ENCODE data around the gene EPB41L2. TPM values are rescaled to one million over a fixed set of nuclear protein-coding genes. Genes with fewer than 3 reads are reported as not detected.
A peak's percentile ranks its signal among the peaks of the same experiment; 100 is the strongest.

EPB41L2 gene
- total and polyA plus RNA-seq, 2 experiments from 2014 or later: 23.2 to 31.3 TPM

DNA sequence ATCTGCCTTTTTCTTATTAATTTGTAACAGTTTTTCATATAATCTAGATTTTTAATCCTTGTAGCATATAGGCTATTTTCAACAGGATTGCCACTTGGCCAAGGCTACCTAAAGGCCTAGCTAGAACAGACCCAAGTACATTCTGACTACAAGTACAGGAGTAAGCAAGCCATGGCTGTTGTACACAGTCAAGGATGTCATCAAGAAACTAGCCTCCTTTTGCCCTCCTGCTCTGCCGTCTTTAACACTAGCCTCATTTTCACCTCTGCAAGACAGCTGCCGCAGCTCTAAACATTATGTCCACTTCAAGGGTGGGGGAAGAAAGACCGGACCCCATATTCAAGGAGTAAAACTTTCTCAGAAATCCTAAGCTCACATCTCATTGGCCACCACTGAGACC is 45.1 kb downstream of the EPB41L2 start:
- Histone ChIP-seq H3K4me2 (ENCODE audit: unreplicated experiment) (no peak overlapping the region), H3K27ac (no peak overlapping the region), H4K20me1 (ENCODE audit: insufficient read depth) (no peaks in the 10 kb centered on the region), H3K9me3 (ENCODE audit: low read depth) (no peaks in the 10 kb centered on the region), H3K36me3 (ENCODE audit: low read depth) (no peaks in the 10 kb centered on the region), H2AFZ (no peak overlapping the region), H3K79me2 (ENCODE audit: insufficient read depth) (peaks cover 51% of the 10 kb centered on the region), H3K4me1 (ENCODE audit: insufficient read depth) (peaks cover 36% of the 10 kb centered on the region), H3F3A (ENCODE audit: insufficient read depth) (peaks cover 27% of the 10 kb centered on the region), H3K4me3 (no peak overlapping the region), H3K9ac (no peak overlapping the region), H3K9me2 (ENCODE audit: insufficient read depth) (no peaks in the 10 kb centered on the region), H3K27me3 (replicated peaks; ENCODE audit: insufficient read depth) (no peaks in the 10 kb centered on the region)
- no peak for DNase-seq
- WGBS, 2 experiments (ENCODE audit: low coverage in 1 of 2, low lambda C conversion rate in 2 of 2, missing lambda C conversion rate in 2 of 2): 96 to 99% methylated on average over 3 of the region's 3 CpGs
- TF ChIP-seq EZH2 (IDR thresholded peaks at IDR 0.05; ENCODE audit: insufficient read depth, poor library complexity, severe bottlenecking): no peak
- in situ Hi-C loops (cut with MboI): no loop called here

DNA sequence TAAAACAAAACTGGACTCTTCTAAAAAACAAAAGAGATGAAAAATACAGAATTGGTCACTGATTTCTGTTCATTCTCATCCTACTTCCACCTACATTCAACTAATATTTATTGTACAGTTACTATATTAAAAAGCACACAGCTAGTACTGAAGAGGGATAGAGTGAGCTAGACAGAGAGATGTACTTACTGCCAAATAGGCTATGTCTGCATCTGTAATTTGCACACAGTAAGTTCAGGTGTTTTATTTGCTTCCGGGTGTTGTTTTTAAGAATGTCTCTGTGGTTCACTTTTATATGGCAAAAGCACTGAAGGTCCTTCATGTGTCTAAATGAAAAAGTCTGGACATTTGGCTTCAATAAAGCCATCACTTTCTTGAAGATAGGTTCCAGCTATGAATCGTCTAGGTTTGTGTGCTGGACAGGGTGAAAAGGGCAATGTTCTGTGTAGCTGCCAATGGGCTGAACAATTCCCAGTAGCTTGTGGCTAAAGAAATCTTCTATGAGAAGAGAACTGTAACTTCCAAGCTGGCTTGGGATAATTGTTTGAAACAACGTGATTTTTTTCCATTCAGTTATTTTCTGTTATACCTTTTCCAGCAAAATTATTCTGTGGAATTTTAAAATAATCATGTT is 47.3 kb downstream of the EPB41L2 start:
- H3K79me2 ChIP-seq (ENCODE audit: insufficient read depth): peaks cover 53% of the 10 kb centered on the region
- peaks cover 39% of the 10 kb centered on the region for H3K4me1 ChIP-seq (ENCODE audit: insufficient read depth)
- H3K36me3 ChIP-seq (ENCODE audit: low read depth): no peaks in the 10 kb centered on the region
- no peak overlapping the region for H2AFZ ChIP-seq
- 0 to 7% methylated on average over 3 of the region's 3 CpGs for whole genome bisulfite sequencing, 2 experiments (ENCODE audit: low coverage in 1 of 2, low lambda C conversion rate in 2 of 2, missing lambda C conversion rate in 2 of 2)
- H3K4me2 ChIP-seq (ENCODE audit: unreplicated experiment): peak overlapping the region; percentile 29
- no peaks in the 10 kb centered on the region for H4K20me1 ChIP-seq (ENCODE audit: insufficient read depth)
- H3K9me2 ChIP-seq (ENCODE audit: insufficient read depth): no peaks in the 10 kb centered on the region
- H3K4me3 ChIP-seq: 0 out of 2 replicates have a peak overlapping the region, but pooled peaks have one; percentile 22
- peak; percentile 70 for DNase-seq
- H3F3A ChIP-seq (ENCODE audit: insufficient read depth): peaks cover 27% of the 10 kb centered on the region
- H3K9me3 ChIP-seq (ENCODE audit: low read depth): no peaks in the 10 kb centered on the region
- no peak overlapping the region for H3K27ac ChIP-seq
- in situ Hi-C loops (cut with MboI): no loop called here
- TF ChIP-seq EZH2phosphoT487 (IDR thresholded peaks at IDR 0.05; ENCODE audit: insufficient read depth, low read depth) (no peak), EZH2 (IDR thresholded peaks at IDR 0.05; ENCODE audit: insufficient read depth, poor library complexity, severe bottlenecking) (no peak)
- H3K27me3 ChIP-seq (replicated peaks; ENCODE audit: insufficient read depth): no peaks in the 10 kb centered on the region
- no peak overlapping the region for H3K9ac ChIP-seq

DNA sequence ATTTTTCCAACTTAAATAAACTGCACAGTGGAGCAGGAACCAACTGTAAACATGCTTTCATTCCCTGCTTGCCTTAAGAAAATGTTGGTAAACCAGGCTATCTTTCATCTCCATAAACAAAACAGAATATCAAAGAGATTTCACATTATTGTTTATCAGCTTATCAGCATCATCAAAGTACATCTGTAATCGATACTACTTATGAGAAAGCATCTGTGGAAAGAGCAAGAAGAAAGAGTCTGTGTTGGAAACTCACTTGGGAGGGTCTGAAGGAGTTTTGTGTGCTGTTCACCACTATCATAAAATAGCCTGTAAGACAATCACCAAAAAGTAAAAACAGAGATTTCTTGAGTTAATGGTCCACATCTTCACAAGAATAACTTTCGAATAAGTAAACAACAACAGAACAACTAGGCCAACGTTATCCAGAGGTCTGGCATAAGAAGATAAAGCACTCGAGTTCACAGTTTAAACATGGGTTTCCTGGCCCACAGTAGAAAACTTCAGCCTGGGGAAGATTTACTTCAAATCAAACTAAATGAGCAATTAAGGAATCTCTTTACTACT is 47.9 kb downstream of the EPB41L2 start:
- no peaks in the 10 kb centered on the region for H4K20me1 ChIP-seq (ENCODE audit: insufficient read depth)
- no peak overlapping the region for H3K9ac ChIP-seq
- H3K4me3 ChIP-seq: no peak overlapping the region
- no peak for TF ChIP-seq EZH2phosphoT487 (IDR thresholded peaks at IDR 0.05; ENCODE audit: insufficient read depth, low read depth)
- no peak for TF ChIP-seq EZH2 (IDR thresholded peaks at IDR 0.05; ENCODE audit: insufficient read depth, poor library complexity, severe bottlenecking)
- 38 to 58% methylated on average over 4 of the region's 4 CpGs for WGBS, 2 experiments (ENCODE audit: low coverage in 1 of 2, low lambda C conversion rate in 2 of 2, missing lambda C conversion rate in 2 of 2)
- peak overlapping the region; percentile 29 for H3K4me2 ChIP-seq (ENCODE audit: unreplicated experiment)
- H3F3A ChIP-seq (ENCODE audit: insufficient read depth): peaks cover 27% of the 10 kb centered on the region
- peaks cover 55% of the 10 kb centered on the region for H3K79me2 ChIP-seq (ENCODE audit: insufficient read depth)
- DNase-seq: no peak
- no peaks in the 10 kb centered on the region for H3K27me3 ChIP-seq (replicated peaks; ENCODE audit: insufficient read depth)
- peaks cover 39% of the 10 kb centered on the region for H3K4me1 ChIP-seq (ENCODE audit: insufficient read depth)
- H3K27ac ChIP-seq: no peak overlapping the region
- H3K36me3 ChIP-seq (ENCODE audit: low read depth): no peaks in the 10 kb centered on the region
- in situ Hi-C loops (cut with MboI): no loop called here
- H2AFZ ChIP-seq: no peak overlapping the region
- H3K9me2 ChIP-seq (ENCODE audit: insufficient read depth): no peaks in the 10 kb centered on the region
- H3K9me3 ChIP-seq (ENCODE audit: low read depth): no peaks in the 10 kb centered on the region

DNA sequence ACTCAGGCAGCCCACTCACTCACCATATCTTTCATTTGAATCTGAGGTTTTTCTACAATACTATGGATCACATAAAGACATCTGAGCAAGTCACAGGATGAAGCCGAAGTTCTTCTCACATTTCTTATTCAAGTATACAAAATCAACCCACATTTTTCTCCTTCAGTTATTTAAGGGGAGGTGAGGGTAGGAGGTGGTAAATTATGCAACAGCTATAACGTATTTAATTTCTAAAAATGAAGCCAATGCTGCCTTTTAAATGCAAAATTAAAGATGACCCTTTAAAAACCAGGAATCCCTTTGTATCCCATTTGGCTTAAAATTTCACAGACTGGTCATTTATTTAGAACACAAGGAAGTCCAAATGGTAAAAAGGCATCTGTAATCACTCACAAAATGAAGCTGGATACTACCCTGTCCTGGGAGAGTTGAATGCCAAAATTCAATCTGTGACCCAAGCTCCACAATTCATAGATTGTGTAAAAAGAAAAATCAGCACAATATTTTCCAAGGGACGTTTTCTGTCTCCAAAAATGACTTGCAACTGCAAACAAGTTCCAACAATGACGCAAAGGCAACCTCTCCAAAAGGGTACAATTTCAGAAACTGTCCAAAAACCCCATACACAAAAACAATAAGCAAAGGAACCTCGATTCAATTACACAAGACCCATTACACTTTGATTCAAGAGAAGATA is 48.8 kb downstream of the EPB41L2 start:
- Histone ChIP-seq H3K79me2 (ENCODE audit: insufficient read depth) (peaks cover 63% of the 10 kb centered on the region), H3K9me2 (ENCODE audit: insufficient read depth) (no peaks in the 10 kb centered on the region), H3K4me1 (ENCODE audit: insufficient read depth) (peaks cover 39% of the 10 kb centered on the region), H3K27ac (no peak overlapping the region), H3F3A (ENCODE audit: insufficient read depth) (peaks cover 27% of the 10 kb centered on the region), H3K27me3 (replicated peaks; ENCODE audit: insufficient read depth) (no peaks in the 10 kb centered on the region), H4K20me1 (ENCODE audit: insufficient read depth) (no peaks in the 10 kb centered on the region), H3K9me3 (ENCODE audit: low read depth) (no peaks in the 10 kb centered on the region), H3K4me3 (peak overlapping the region; percentile 47; the same call in 1 of the 2 replicates), H3K36me3 (ENCODE audit: low read depth) (no peaks in the 10 kb centered on the region), H3K4me2 (ENCODE audit: unreplicated experiment) (peak overlapping the region; percentile 79), H3K9ac (no peak overlapping the region), H2AFZ (no peak overlapping the region)
- WGBS, 2 experiments (ENCODE audit: low coverage in 1 of 2, low lambda C conversion rate in 2 of 2, missing lambda C conversion rate in 2 of 2): 50 to 55% methylated on average over 5 of the region's 5 CpGs
- TF ChIP-seq EZH2phosphoT487 (IDR thresholded peaks at IDR 0.05; ENCODE audit: insufficient read depth, low read depth) (no peak), EZH2 (IDR thresholded peaks at IDR 0.05; ENCODE audit: insufficient read depth, poor library complexity, severe bottlenecking) (no peak)
- in situ Hi-C loops (cut with MboI): no loop called here
- DNase-seq: no peak
